Liver (tissue), 3 donors: ENCODE measurements around the gene EMILIN1.

Source experiments
- CTCF ChIP-seq: fragments of 150-350 bp; IDR thresholded peaks from 2 replicates; pipeline ENCODE4 v1.5.1; 2017; ENCODE audit warnings: improper control_type of control experiment, low read depth, low read length; ENCODE audit not compliant: missing input control
- GABPA ChIP-seq, 2 donors: IDR thresholded peaks in 1 of 2; conservative IDR thresholded peaks in 1 of 2; 2 replicates each; pipeline ENCODE4 v1.6.1; 2016; ENCODE audit warnings: antibody characterized with exemption in 2 of 2, mild to moderate bottlenecking in 1 of 2, moderate library complexity in 1 of 2
- TAF1 ChIP-seq: conservative IDR thresholded peaks from 2 replicates; pipeline ENCODE4 v1.6.1; 2016; ENCODE audit warnings: antibody characterized with exemption, mild to moderate bottlenecking
- donor health status: healthy.
- donor health status: healthy.

- TF ChIP-seq CTCF (no peak), TAF1 (no peak), GABPA (IDR thresholded peaks at IDR 0.05 in 1 of 2, conservative IDR thresholded peaks at IDR 0.05 in 1 of 2) (no peak)
These were observed 17.0 kb downstream of the EMILIN1 start for GRCh38 chr2:27095427-27095744.
